NT2/D1 (cell line): ENCODE measurements around the gene BBS9.

Source experiments
- YY1 ChIP-seq: IDR thresholded peaks from 2 replicates; pipeline ENCODE4 v1.6.1; 2011; ENCODE audit not compliant: insufficient read length, insufficient read depth
- ZNF274 ChIP-seq: IDR thresholded peaks from 2 replicates; pipeline ENCODE4 v1.6.1; 2011; ENCODE audit warnings: mild to moderate bottlenecking, low read depth, low read length

DNA sequence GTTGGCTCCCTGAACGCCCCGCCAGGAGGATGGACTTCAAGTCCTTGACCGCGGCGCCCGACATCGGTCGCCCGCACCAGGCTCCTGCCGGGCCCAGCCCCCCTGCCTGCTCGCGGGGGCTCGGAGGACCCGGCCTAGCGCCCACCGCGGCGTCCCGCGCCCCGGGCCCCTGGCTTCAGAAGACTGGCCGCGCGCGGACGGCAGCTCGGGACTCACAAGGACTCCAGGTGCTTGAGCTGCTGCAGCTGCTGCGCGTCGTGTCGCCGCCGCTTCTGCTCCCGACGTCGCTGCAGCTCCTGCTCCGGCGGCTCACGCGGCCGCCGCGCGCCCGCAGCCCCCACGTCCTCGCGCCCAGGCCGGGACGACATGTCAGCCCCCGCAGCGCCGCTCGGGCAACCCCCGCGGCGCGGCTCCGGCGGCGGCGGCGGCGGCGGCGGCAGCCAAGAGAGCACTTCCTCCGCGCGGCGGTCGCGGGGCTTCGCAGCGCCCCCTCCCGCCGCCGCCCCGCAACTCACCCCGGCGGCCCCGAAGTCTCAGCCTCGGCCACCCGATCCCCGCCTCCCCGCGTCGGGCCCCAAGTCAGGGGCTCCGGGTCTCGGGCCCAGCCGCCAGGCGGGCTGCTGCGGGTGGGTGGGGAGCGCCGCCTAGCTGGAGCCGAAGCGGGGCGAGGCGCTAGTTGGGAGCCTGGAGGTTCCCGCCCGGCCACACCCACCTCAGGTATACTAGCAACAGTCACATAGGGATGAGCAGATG is 20.2 kb upstream of the BBS9 start, which contains the start of gene RP9:
- no peak for TF ChIP-seq YY1
- no peak for TF ChIP-seq ZNF274
